ENCODE results near the gene NIPBL. TPM values are rescaled to one million over a fixed set of nuclear protein-coding genes. Genes with fewer than 3 reads are reported as not detected.
A peak's percentile ranks its signal among the peaks of the same experiment; 100 is the strongest.
"Not testable (repeated sequence)": the region's sequence is repeated elsewhere in the genome, so short reads cannot be mapped to it uniquely, and the experiment has no call there.

NIPBL gene
- total and polyA plus RNA-seq, 5 donors from 2014 or later, result 12.5 to 132 (median 17.4) TPM

DNA sequence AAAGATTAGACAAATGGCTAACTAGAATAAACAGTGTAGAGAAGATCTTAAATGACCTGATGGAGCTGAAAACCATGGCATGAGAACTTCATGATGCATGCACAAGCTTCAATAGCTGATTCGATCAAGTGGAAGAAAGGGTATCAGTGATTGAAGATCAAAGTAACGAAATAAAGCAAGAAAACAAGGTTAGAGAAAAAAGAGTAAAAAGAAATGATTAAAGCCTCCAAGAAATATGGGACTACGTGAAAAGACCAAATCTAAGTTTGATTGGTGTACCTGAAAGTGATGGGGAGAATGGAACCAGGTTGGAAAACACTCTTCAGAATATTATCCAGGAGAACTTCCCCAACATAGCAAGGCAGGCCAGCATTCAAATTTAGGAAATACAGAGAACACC, 28.0 kb upstream of the NIPBL start:
- not testable (repeated sequence) for H3K36me3 Mint-ChIP-seq
- H3K27me3 Mint-ChIP-seq, result peaks cover 35% of the 10 kb centered on the region

DNA sequence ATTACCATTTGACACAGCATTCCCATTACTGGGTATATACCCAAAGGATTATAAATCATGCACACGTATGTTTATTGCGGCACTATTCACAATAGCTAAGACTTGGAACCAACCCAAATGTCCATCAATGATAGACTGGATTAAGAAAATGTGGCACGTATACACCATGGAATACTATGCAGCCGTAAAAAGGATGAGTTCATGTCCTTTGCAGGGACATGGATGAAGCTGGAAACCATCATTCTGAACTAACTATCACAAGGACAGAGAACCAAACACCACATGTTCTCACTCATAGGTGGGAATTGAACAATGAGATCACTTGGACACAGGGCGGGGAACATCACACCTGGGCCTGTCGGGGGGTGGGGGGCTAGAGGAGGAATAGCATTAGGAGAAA, 23.7 kb upstream of the NIPBL start:
- H3K4me3 Mint-ChIP-seq; H3K9me3 Mint-ChIP-seq; H3K27ac ChIP-seq (ENCODE audit: insufficient read depth, low read length, poor library complexity, severe bottlenecking); H3K27me3 ChIP-seq (ENCODE audit: control insufficient read depth, insufficient read depth, low read length); H3K27ac Mint-ChIP-seq; H3K4me1 Mint-ChIP-seq; H3K9me3 ChIP-seq (ENCODE audit: control insufficient read depth in 2 of 2, low read length in 2 of 2); H3K36me3 ChIP-seq (ENCODE audit: control insufficient read depth, insufficient read depth, low read length); H3K36me3 Mint-ChIP-seq; ATAC-seq (ENCODE audit: low read depth in 2 of 2); DNase-seq; H3K4me1 ChIP-seq (ENCODE audit: control insufficient read depth, insufficient read depth, low read length, poor library complexity, severe bottlenecking); H3K4me3 ChIP-seq (ENCODE audit: low read depth, low read length): not testable (repeated sequence)
- peaks cover 24% of the 10 kb centered on the region for H3K27me3 Mint-ChIP-seq

More for the DNA sequence above, 28.0 kb upstream of the NIPBL start:
- H3K4me3 ChIP-seq (ENCODE audit: low read depth, low read length); DNase-seq; ATAC-seq (ENCODE audit: low read depth in 2 of 2); H3K27ac Mint-ChIP-seq; H3K9me3 Mint-ChIP-seq; H3K4me1 ChIP-seq (ENCODE audit: control insufficient read depth, insufficient read depth, low read length, poor library complexity, severe bottlenecking); H3K27me3 ChIP-seq (ENCODE audit: control insufficient read depth, insufficient read depth, low read length); H3K9me3 ChIP-seq (ENCODE audit: control insufficient read depth in 2 of 2, low read length in 2 of 2); H3K36me3 ChIP-seq (ENCODE audit: control insufficient read depth, insufficient read depth, low read length); H3K27ac ChIP-seq (ENCODE audit: insufficient read depth, low read length, poor library complexity, severe bottlenecking); H3K4me3 Mint-ChIP-seq: not testable (repeated sequence)
- H3K4me1 Mint-ChIP-seq, result peaks cover 0 to 12% (median 8%) of the 10 kb centered on the region in 4 donors

DNA sequence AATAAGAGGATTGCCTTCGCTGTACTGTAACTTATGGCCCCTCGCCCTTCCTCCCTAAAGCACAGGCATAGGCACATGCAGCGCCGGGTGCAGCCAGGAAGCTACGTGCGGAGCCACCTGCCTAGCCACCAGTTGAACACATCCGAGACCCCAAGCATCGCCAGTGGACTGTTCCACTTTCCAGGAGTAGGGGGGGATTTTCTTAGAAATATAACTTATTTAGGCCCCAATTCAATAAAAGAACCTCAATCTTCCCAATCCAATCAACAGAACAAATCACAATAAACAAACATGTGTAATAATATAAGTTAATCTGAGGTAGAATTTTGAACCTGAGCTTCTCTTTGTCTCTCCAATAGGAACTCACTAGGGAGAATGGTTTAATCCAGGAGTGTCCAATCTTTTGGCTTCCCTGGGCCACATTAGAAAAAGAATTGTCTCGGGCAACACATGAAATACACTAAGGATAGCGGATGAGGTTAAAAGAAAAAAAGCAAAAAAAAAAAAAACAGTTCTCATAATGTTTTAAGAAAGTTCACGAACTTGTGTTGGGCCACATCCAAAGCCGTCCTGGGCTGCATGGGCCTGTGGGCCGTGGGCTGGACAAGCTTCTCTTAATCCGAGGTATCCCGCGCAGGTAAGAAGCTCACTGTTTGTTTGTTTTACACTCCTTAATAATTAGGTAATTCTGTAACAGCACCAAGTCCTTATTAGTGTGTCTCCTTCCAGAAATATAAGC, 22.0 kb upstream of the NIPBL start:
- no peak for ATAC-seq (ENCODE audit: low read depth in 2 of 2)
- Histone ChIP-seq H3K4me3 (ENCODE audit: low read depth, low read length) (no peak overlapping the region), H3K9me3 (ENCODE audit: control insufficient read depth in 2 of 2, low read length in 2 of 2) (no peaks in the 10 kb centered on the region), H3K36me3 (ENCODE audit: control insufficient read depth, insufficient read depth, low read length) (no peaks in the 10 kb centered on the region), H3K4me1 (ENCODE audit: control insufficient read depth, insufficient read depth, low read length, poor library complexity, severe bottlenecking) (no peaks in the 10 kb centered on the region), H3K27ac (ENCODE audit: insufficient read depth, low read length, poor library complexity, severe bottlenecking) (no peak overlapping the region), H3K27me3 (ENCODE audit: control insufficient read depth, insufficient read depth, low read length) (peaks cover 8% of the 10 kb centered on the region)
- H3K4me3 Mint-ChIP-seq, result no peak overlapping the region
- no peaks in the 10 kb centered on the region for H3K36me3 Mint-ChIP-seq
- H3K9me3 Mint-ChIP-seq, result peaks cover 0 to 4% (median 0%) of the 10 kb centered on the region in 7 donors
- DNase-seq, result no peak
- H3K4me1 Mint-ChIP-seq, result peaks cover 0 to 6% (median 1%) of the 10 kb centered on the region in 4 donors
- peaks cover 35% of the 10 kb centered on the region for H3K27me3 Mint-ChIP-seq
- no peak overlapping the region for H3K27ac Mint-ChIP-seq

DNA sequence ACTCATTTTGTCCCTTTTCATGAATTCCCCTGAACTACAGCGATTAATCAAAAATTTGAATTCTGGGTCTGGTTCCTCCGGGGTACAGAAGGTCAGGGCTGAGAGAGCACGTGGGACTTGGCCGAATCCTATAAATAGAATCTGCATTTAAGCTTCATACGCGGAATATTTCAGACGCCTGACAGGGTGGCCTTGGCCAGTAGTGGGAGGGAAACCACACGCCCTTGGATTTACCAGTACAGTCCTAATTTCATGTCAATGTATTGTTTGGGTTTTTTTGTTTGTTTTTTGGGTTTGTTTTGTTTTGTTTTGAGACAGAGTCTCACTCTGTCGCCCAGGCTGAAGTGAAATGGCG, 21.5 kb upstream of the NIPBL start:
- peaks cover 37% of the 10 kb centered on the region for H3K27me3 Mint-ChIP-seq
- DNase-seq (no peak), ATAC-seq (ENCODE audit: low read depth in 2 of 2) (no peak)
- Histone ChIP-seq H3K9me3 (ENCODE audit: control insufficient read depth in 2 of 2, low read length in 2 of 2) (no peaks in the 10 kb centered on the region), H3K36me3 (ENCODE audit: control insufficient read depth, insufficient read depth, low read length) (no peaks in the 10 kb centered on the region), H3K27me3 (ENCODE audit: control insufficient read depth, insufficient read depth, low read length) (peaks cover 14% of the 10 kb centered on the region), H3K27ac (ENCODE audit: insufficient read depth, low read length, poor library complexity, severe bottlenecking) (no peak overlapping the region), H3K4me3 (ENCODE audit: low read depth, low read length) (no peak overlapping the region), H3K4me1 (ENCODE audit: control insufficient read depth, insufficient read depth, low read length, poor library complexity, severe bottlenecking) (no peaks in the 10 kb centered on the region)
- no peak overlapping the region for H3K4me3 Mint-ChIP-seq
- H3K4me1 Mint-ChIP-seq, result peaks cover 0 to 6% (median 1%) of the 10 kb centered on the region in 4 donors
- peaks cover 0 to 3% (median 0%) of the 10 kb centered on the region in 7 donors for H3K9me3 Mint-ChIP-seq
- no peaks in the 10 kb centered on the region for H3K36me3 Mint-ChIP-seq
- no peak overlapping the region for H3K27ac Mint-ChIP-seq

DNA sequence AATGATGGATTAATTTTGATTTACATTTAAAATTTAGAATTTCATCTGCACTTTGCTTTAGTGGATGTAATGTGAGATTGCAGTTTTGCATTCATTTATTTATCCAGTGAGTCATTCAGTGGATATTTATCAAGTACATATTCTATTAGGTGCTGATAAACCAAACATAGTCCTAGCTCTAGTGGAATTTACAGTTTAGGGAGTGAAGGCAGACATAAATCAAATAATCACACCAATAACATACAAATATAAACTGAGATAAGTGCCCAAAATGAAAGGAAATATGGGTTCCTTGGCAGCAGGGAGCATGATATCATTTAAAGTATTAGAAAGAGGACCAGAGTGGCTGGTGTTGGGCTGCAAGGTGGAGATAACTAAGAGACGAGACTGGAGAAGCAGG, 14.7 kb upstream of the NIPBL start:
- Histone ChIP-seq H3K36me3 (ENCODE audit: control insufficient read depth, insufficient read depth, low read length) (no peaks in the 10 kb centered on the region), H3K27ac (ENCODE audit: insufficient read depth, low read length, poor library complexity, severe bottlenecking) (no peak overlapping the region), H3K4me1 (ENCODE audit: control insufficient read depth, insufficient read depth, low read length, poor library complexity, severe bottlenecking) (no peaks in the 10 kb centered on the region), H3K27me3 (ENCODE audit: control insufficient read depth, insufficient read depth, low read length) (peaks cover 14% of the 10 kb centered on the region), H3K9me3 (ENCODE audit: control insufficient read depth in 2 of 2, low read length in 2 of 2) (no peaks in the 10 kb centered on the region), H3K4me3 (ENCODE audit: low read depth, low read length) (no peak overlapping the region)
- peaks cover 0 to 5% (median 0%) of the 10 kb centered on the region in 7 donors for H3K9me3 Mint-ChIP-seq
- ATAC-seq (ENCODE audit: low read depth in 2 of 2) (no peak), DNase-seq (no peak)
- H3K4me1 Mint-ChIP-seq, result peaks cover 0 to 5% (median 2%) of the 10 kb centered on the region in 4 donors
- no peak overlapping the region for H3K4me3 Mint-ChIP-seq
- H3K27ac Mint-ChIP-seq, result no peak overlapping the region
- H3K36me3 Mint-ChIP-seq, result peaks cover 7% of the 10 kb centered on the region
- peaks cover 28% of the 10 kb centered on the region for H3K27me3 Mint-ChIP-seq

DNA sequence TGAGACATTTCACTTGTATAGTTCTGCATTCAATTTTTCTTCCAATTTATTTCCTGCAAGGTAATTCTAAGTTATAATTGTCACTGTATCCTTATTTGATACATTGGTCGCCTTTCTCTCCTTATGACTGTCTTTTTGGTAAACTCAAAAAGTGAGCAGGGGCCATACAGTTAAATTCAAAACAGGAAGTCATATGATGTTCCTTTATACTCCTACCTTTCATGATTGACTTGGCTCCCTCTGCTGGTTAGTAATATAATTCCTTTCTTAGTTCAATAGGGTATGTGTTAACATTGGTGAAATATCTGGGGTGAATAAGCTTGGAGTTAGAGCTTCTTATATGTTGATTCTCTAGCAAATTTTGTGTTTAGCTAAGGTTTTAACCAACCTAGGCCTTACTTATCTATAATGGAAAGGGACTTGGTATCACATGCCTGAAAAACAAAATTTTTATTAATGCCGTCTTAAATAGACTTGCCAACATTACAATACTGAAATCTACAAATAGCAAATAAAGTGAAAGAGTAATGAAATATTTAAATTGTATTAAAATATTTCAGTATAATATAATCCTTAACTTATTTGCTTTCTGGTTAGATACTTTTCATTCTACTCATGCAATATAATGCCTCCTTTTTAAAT, 6.0 kb upstream of the NIPBL start:
- H3K27ac ChIP-seq (ENCODE audit: insufficient read depth, low read length, poor library complexity, severe bottlenecking), result peak overlapping the region; percentile 43
- H3K36me3 ChIP-seq (ENCODE audit: control insufficient read depth, insufficient read depth, low read length), result no peaks in the 10 kb centered on the region
- Mint-ChIP-seq H3K4me3 (peak overlapping the region; percentile 39 to 62 (median 50)), H3K36me3 (peaks cover 7% of the 10 kb centered on the region), H3K27ac (peak overlapping the region; percentile 1 to 46 (median 18)), H3K27me3 (no peaks in the 10 kb centered on the region), H3K4me1 (peaks cover 16 to 55% (median 37%) of the 10 kb centered on the region in 4 donors), H3K9me3 (no peaks in the 10 kb centered on the region)
- peaks cover 31% of the 10 kb centered on the region for H3K4me1 ChIP-seq (ENCODE audit: control insufficient read depth, insufficient read depth, low read length, poor library complexity, severe bottlenecking)
- DNase-seq (peak in 2 of 3 donors; percentile 78 to 89), ATAC-seq (ENCODE audit: low read depth in 2 of 2) (peak; percentile 91 to 94)
- H3K27me3 ChIP-seq (ENCODE audit: control insufficient read depth, insufficient read depth, low read length), result no peaks in the 10 kb centered on the region
- H3K9me3 ChIP-seq (ENCODE audit: control insufficient read depth in 2 of 2, low read length in 2 of 2), result no peaks in the 10 kb centered on the region
- peak overlapping the region; percentile 69 for H3K4me3 ChIP-seq (ENCODE audit: low read depth, low read length)

DNA sequence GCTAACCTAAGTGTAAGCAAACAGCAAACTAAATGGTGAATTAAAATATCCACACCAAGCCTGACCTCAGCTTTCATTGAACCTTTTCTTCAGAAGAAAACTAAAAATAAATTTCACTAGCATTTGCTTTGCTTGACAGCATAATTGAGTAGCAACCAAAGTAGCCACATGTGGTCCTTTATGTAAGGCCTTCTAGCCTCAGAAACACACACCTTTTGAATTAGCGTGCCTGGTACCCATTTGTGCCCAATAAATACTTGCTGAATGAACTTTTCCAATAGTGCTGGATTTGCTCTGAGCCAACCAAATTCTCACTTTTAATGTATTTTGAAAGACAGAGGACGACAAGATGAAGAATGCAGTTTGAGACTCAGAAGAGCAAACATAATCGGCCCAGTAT, 2.1 kb upstream of the NIPBL start:
- Histone ChIP-seq H3K27ac (ENCODE audit: insufficient read depth, low read length, poor library complexity, severe bottlenecking) (peak overlapping the region; percentile 97), H3K9me3 (ENCODE audit: control insufficient read depth in 2 of 2, low read length in 2 of 2) (no peaks in the 10 kb centered on the region), H3K36me3 (ENCODE audit: control insufficient read depth, insufficient read depth, low read length) (no peaks in the 10 kb centered on the region), H3K4me1 (ENCODE audit: control insufficient read depth, insufficient read depth, low read length, poor library complexity, severe bottlenecking) (peaks cover 45% of the 10 kb centered on the region), H3K4me3 (ENCODE audit: low read depth, low read length) (peak overlapping the region; percentile 99), H3K27me3 (ENCODE audit: control insufficient read depth, insufficient read depth, low read length) (no peaks in the 10 kb centered on the region)
- Mint-ChIP-seq H3K4me1 (peaks cover 14 to 64% (median 43%) of the 10 kb centered on the region in 4 donors), H3K9me3 (peaks cover 0 to 2% (median 0%) of the 10 kb centered on the region in 7 donors), H3K27me3 (peaks cover 8% of the 10 kb centered on the region), H3K36me3 (no peaks in the 10 kb centered on the region), H3K27ac (peak overlapping the region in 2 of 3 donors; percentile 87 to 96), H3K4me3 (peak overlapping the region; percentile 87 to 99 (median 98))
- DNase-seq, result no peak
- no peak for ATAC-seq (ENCODE audit: low read depth in 2 of 2)
